Measurements from ENCODE around the gene FAM131C.

FAM131C gene

GRCh38 chr1:16101623-16102022, 28.2 kb upstream of the FAM131C start:
- no peak for DNase-seq (ENCODE audit: low read depth)

GRCh38 chr1:16099412-16099811, 26.0 kb upstream of the FAM131C start:
- no peak for DNase-seq (ENCODE audit: low read depth)

DNA sequence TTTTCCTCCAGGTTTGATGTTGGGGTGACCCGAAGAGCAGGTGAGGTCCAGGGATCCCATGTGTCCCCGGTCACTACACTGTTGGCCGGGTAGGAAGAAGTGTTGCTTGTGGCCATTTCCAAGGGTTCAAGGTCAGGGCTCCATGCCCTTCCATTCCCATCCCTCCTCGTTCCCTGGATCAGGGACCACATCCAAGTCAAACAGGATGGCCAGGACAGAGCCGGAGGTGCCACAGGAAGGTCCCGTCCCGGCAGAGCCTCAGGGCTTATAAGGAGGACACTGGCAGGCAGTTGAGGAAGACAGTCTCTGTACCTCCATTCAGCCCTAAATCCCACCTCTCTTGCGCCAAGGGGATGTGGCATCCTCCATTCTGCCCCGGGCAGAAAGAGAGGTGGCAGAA, 22.0 kb upstream of the FAM131C start:
- no peak for DNase-seq (ENCODE audit: low read depth)

- no peak for DNase-seq (ENCODE audit: low read depth)
These were observed 21.2 kb upstream of the FAM131C start for GRCh38 chr1:16094453-16095158.

DNA sequence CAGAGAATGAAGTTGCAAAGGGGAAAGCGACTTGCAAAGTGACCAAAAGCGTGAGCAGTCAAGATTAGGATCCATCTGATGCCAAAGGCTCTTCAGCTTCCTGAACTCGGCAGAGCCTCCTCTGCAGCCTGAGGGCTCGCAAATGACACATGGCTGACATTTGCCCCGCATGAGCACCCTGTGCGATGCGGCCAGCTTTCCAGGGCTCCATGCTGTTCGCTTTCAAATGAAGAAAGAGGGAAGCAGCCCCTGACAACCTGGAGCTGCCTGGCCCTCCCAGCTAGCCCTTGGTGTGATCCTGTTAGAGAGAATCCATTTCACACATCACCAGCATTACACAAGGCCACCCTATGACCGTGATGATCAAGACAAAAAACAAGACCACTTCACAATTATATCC, 20.2 kb upstream of the FAM131C start:
- DNase-seq (ENCODE audit: low read depth): no peak

DNA sequence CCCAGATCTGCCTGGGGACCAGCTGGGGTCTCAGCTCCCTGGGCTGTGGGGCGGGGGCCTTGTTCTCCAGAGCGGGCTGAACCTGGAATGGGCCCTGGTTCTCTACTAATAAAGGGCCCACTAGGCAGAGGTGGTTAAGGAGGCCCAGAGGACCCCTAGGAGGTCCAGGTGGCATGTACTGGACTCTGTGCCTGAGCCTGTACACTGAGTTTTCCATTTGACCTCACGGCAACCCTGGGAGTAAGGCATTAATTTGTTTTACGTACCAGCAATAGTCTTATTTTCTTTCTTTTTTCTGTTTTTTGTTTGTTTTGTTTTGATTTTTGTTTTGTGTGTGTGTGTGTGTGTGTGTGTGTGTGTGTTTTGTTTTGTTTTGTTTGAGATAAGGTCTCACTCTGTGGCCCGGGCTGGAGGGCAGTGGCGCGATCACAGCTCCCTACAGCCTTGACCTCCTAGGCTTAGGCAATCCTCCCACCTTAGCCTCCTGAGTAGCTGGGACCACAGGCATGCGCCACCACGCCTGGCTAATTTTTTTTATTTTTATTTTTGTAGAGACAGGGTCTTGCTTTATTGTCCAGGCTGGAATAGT, 19.6 kb upstream of the FAM131C start:
- DNase-seq (ENCODE audit: low read depth): no peak

DNA sequence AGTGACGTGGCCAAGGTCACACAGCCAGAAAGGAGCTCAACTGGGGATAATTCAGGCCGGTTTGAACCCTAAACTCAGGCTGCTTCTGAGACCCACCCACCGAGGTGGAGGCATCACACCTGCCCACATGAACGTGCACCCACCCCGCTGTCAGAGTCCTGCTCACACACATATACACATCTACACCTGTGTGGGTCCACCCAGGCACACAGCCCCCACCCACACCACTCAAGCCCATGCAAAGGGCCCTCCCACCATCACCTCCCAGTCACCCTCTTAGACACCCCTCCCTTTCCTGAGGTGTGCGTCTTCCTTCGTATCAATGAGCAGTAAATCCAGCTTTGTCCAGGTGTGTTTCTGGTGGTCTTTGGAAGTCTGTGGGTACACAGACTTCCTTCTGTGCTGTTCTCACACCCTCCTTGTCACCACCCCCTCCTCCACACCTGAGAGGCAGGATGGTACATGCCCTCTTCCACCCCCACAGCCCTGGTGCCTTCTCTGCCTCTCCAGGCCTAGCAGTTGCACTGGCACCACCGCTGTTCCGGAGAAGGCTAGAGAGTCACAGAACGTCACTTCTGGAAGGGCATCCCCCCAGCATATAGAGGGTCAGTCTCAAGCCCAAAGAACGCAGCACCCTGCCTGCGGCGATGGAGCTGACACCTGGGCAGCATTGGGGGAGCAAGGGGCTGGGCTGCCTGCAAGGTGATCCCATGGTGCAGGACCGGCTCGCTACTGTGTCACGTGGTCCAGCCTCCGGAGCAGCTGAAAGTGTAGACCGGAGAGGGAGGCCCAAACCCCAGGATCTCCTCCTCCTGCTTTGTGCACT, 18.9 kb upstream of the FAM131C start:
- no peak for DNase-seq (ENCODE audit: low read depth)

- DNase-seq (ENCODE audit: low read depth): no peak
These were observed 17.8 kb upstream of the FAM131C start for GRCh38 chr1:16091296-16091695.

DNA sequence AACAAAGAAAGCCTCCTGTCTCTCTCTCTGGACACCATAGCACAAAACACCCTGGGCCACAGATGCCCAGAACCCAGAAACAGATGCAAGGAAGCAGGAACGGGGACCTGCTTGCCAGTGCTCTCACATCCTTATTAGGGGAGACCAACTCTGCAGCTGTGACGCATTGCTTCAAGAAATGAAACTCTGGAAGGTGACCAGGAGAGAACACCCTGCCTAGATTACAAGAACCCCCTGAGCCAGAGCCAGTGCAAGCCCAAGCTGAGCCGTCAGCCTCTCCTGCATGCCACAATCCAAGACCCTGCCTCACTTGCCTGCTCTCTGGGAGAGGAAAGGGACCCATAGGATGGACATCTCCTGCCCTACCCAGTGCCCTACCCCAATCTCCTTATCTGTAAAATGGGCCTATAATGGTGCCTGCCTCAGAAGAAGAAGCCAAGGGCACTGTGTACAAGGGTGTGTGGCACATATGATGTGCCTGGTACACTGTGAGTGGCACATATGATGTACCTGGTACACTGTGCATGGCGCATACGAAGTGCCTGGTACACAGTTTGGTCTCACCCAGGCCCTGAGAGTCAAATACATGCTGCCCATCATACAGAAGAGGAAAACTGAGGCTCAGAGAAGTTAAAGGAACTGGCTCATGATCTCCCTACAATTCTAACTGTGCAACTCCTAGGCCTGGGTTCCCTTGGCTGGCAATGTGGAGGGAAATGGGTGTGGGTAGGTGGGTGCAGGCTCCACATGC, 16.8 kb upstream of the FAM131C start:
- DNase-seq (ENCODE audit: low read depth): no peak

DNA sequence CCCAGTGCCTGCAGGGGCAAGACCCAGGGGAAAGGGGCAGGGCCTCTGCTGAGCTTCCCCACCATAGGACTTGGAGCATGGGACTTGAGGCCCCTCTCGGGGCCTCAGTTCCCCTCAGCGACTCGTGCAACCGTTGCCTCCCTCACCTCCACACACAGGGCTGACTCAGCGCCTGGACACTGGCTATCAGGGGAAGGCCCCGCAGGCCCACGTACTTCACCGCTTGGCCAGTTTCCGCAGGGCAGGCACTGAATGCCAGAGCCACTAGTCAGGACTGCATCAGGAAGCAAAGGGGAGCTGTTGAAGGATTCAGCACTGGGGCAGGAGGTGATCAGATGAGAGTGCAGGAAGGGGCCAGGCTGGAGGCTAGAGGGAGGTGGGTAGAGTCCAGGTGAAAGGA, 15.5 kb upstream of the FAM131C start:
- DNase-seq (ENCODE audit: low read depth): peak; percentile 68

DNA sequence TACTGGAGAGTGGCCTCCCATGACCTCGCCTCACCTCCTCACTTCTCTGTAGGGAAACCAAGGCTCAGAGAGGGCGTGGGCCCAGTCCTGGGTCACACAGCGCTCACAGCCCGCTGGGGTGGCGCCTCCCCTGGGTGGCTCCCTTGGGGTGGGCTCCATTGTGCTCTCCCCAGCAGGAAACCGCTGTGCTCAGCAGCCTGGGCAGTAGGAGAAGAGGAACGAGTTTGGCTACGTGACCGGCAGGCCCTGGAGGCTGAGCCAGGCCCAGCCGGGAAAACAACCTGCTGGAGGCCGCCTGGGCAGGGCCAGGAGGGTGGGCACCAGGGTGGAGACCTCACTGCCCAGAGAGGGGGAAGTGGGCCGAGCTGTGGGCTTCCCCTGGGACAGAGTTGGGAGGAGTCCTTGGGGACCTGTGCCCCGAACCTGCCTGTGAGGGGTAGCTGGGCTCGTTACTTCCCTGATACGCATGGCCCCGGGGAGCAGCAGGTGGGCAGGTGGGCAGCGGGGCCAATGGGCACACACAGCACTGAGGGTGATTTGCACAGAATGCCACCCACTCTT, 15.0 kb upstream of the FAM131C start:
- DNase-seq (ENCODE audit: low read depth): no peak

GRCh38 chr1:16087733-16088132, 14.3 kb upstream of the FAM131C start:
- no peak for DNase-seq (ENCODE audit: low read depth)

GRCh38 chr1:16085522-16085921, 12.1 kb upstream of the FAM131C start:
- DNase-seq (ENCODE audit: low read depth): no peak

DNA sequence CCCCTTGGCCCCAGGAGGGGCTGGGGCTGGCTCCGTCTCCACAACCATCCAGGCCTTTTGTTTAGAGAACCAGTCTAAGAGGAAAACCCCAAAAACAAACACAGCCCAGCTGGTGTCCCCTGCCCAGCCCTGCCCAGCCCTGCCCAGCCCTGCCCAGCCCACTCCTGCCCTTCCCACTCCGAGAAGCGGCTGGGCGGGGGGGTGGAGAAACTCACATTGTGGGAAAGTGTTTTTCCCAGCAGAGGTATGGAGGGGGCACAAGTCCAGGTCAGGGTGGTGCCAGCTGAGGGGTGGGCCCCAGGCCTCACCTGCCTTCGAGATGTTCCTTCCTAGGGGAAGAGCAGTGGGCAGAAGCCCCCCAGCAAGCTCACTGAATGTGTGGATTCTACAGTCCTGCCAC, 10.0 kb upstream of the FAM131C start:
- DNase-seq (ENCODE audit: low read depth): no peak

DNA sequence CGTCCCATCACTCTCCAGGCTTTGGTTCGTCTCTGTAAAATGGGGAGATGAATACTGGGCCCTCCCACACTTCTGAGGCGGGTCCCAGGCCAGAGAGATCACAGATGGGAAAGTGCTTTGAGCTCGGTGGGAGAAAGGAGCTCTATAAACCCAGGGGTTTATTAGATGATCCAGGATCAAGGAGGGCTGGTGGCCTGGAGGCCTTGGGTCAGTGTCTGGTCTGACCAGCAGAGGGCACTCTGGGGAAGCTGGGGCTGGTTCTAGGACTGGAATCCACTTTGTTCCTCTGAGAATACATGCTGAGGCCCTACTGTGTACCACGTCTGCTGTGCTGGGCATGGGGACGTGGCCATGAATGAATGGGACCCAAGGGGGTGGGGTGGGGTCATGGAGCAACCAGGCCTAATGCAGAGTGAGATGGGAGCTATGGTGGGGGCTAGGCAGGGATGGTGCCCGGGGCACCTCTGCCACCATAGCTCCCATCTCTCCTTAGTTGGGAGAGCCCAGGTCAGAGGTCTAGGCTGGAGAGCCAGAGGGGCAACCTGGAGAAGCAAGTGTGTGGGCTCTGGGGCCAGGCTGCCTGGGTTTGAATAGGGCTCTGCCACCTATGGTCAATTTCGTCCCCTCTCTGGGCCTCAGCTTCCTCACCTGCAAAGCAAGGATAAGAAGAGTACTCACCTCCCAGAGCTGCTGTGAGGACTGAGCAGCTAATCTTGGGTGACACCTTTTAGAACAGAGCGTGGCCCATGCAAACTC, 9.0 kb upstream of the FAM131C start:
- DNase-seq (ENCODE audit: low read depth): no peak

DNA sequence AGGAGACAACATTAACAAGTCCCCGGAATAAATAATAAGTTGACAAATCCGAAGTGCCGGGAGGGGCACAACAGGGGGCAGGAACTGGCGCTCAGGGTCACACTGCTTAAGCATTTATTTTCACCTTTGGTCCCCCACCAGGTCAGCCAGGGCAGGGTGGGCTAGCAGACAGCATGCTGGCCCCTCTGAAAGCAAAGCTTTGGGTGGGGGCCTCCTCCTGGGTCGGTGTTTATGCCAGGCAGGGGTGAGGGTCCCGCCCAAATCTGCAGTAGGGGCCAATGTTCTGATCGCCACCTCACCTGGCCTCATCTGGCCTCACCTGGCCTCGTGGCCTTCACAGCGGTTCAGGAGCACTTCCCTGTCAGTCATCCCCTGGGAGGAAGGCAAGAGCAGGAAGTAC, 8.2 kb upstream of the FAM131C start:
- DNase-seq (ENCODE audit: low read depth): no peak

- no peak for DNase-seq (ENCODE audit: low read depth)
These were observed 7.1 kb upstream of the FAM131C start for GRCh38 chr1:16080422-16081150.

GRCh38 chr1:16078925-16079656, 5.6 kb upstream of the FAM131C start:
- DNase-seq (ENCODE audit: low read depth): no peak

GRCh38 chr1:16077406-16078245, 4.2 kb upstream of the FAM131C start:
- no peak for DNase-seq (ENCODE audit: low read depth)
